HG02798 (cell line): ENCODE data around the gene TEF.

ENCODE experiments used
- ATAC-seq: cut with Tn5 transposase; IDR thresholded peaks from one replicate; pipeline ENCODE4 v1.9.1; 2021; ENCODE audit warnings: mild to moderate bottlenecking; ENCODE audit not compliant: unreplicated experiment, poor library complexity

The TEF gene

GRCh38 chr22:41446639-41447434 lies 65.1 kb downstream of the TEF start, which contains the start of gene TOB2:
Gene TOB2 (minus strand): TSS chr22:41446801. CDS start chr22:41437345, 9,456 bp downstream.
- ATAC-seq, result peak; percentile 50

GRCh38 chr22:41447435-41448188 lies 65.9 kb downstream of the TEF start:
- ATAC-seq, result no peak

GRCh38 chr22:41448189-41448808 lies 66.6 kb downstream of the TEF start:
- ATAC-seq, result peak; percentile 48
